ENCODE data around the gene PRPF6.

DNA sequence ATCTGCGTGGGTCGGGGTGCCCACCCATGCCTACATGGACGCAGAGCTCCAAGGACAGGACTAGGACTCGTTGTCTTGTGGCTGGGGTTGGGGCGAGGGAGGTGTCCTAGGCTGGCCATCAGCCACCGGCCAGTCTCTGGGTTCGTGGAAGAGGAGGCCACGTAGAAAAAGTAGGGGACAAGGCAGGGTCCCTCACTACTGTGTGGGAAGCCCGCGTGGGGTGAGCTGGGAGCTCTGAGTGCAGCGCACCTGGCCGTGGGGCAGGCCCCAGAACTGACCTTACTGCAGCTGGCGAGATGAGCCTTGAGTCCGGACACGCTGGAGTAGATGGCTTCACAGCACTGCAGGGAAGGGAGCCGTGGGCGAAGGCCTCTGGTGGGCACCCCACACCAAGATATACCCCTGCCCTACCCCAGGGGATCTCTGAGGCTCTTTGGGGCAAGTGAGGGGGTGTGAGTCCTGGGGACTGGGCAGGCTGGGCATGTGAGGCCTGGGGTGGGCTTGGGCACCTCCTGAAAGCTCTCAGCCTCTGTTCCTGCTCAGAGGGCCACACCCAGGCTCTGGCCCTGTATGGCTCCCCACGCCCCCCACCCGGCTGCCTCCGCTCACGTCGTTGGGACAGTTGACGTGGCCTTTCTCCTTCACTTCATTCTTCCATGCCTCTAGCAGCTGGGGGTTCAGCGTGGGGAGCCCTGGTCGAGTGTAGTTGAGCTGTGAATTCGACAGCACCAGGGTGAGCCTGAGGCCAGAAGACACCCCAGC is 19.1 kb upstream of the PRPF6 start:
- no peak for TF ChIP-seq GATA2 (IDR thresholded peaks at IDR 0.05; ENCODE audit: low read depth, low read length)
- TF ChIP-seq GATA3 (IDR thresholded peaks at IDR 0.05; ENCODE audit: low read depth, low read length), result no peak
